Pancreas (tissue), 10 donors: ENCODE results near the gene PPIC. TPM values are rescaled to one million over a fixed set of nuclear protein-coding genes. Genes with fewer than 3 reads are reported as not detected.

ENCODE experiments used
- ATAC-seq, 4 donors: fragments of 200-7000 bp; cut with Tn5 transposase; one replicate each; pipeline versions ENCODE4 v1.8.0 to v1.9.1; 2020; ENCODE audit warnings: mild to moderate bottlenecking in 4 of 4, moderate library complexity in 4 of 4
- DNase-seq, 6 donors: peaks; one replicate each; pipeline ENCODE4 v3.0.0-alpha.2; 2020
- FAIRE-seq: peaks from 2 replicates; lab custom pipeline; 2012; peaks lifted over from hg19 to GRCh38; lab: Jason Lieb, UNC
- H3K27ac ChIP-seq, 4 donors: fragments of 200-600 bp; sonication (generic); 1 replicate in 3 of 4; 2 replicates in 1 of 4; pipeline versions ENCODE4 v1.5.0 to v1.8.0; 2020
- H3K27me3 ChIP-seq, 4 donors: fragments of 200-600 bp; one replicate each; pipeline ENCODE4 v1.8.0; 2021
- H3K36me3 ChIP-seq, 3 donors: fragments of 200-600 bp; sonication (generic) in 1 of 3; one replicate each; pipeline versions ENCODE4 v1.5.0 to v1.8.0; 2020 to 2021
- H3K4me1 ChIP-seq, 3 donors: fragments of 200-600 bp; one replicate each; pipeline ENCODE4 v1.8.0; 2021
- H3K4me3 ChIP-seq, 4 donors: fragments of 200-600 bp; sonication (generic) in 2 of 4; one replicate each; pipeline versions ENCODE4 v1.5.0 to v1.8.0; 2020 to 2021
- H3K9me3 ChIP-seq, 4 donors: fragments of 200-600 bp; one replicate each; pipeline ENCODE4 v1.8.0; 2021
- WGBS, 2 donors: extraction: QIAGEN DNeasy Blood & Tissue Kit; methylation state at CpG; one replicate each; pipeline ENCODE4 v1.1.7; 2013; 5-methylcytosine and 5-hydroxymethylcytosine counted together
- intact Hi-C, 3 donors: fragments of 100-400 bp; cut with DNase I; formaldehyde crosslinking; loops; one replicate each; pipeline versions ENCODE4 v1.11.1 to v1.14.2; 2022
- polyA plus RNA-seq, 2 donors: library from polyadenylated mRNA; stranded (reverse); fragments of 200-250 nt; gene quantifications; one replicate each; pipeline ENCODE4 v1.2.3, GENCODE V29; 2013
- total RNA-seq, 6 donors: library from RNA; stranded (reverse); fragmentation: NEBNext Ultra II Directional in 4 of 6; extraction: Animal tissue kit (Norgen Biotek cat#: 25700) in 4 of 6; gene quantifications; one replicate each; pipeline versions ENCODE4 v1.2.1 to v1.2.4, GENCODE V29; 2021 to 2023
- TF ChIP-seq, protein P1 (sequence below), 4 donors: fragments of 200-600 bp; sonication (generic) in 3 of 4; IDR thresholded peaks; one replicate each; pipeline versions ENCODE4 v1.5.0 to v1.8.0; 2021; ENCODE audit warnings: antibody characterized with exemption in 4 of 4
- donor health status: healthy with polysubstance abuse.
- donor health status: DM: no; HTN: no; CAD: no; lungs with moderate emphysema.
- donor health status: DM: no; HTN: no; CAD: no.
- donor health status: control.
- donor health status: control.
- donor health status: Bipolar disorder and iron deficiency.
- donor health status: DM: yes; HTN: yes; CAD: no.
- donor health status: DM: no; HTN: no; CAD: no.
- donor health status: DM: no; HTN: no; CAD: no.
- donor health status: DM: yes; HTN: yes; CAD: no.

The PPIC gene
- total and polyA plus RNA-seq, 8 donors: 11.9 to 26.4 (median 13.3) TPM

- Histone ChIP-seq H3K36me3 (no peaks in the 10 kb centered on the region), H3K4me3 (no peak overlapping the region), H3K27ac (no peak overlapping the region), H3K27me3 (no peaks in the 10 kb centered on the region), H3K4me1 (peaks cover 6 to 10% (median 8%) of the 10 kb centered on the region in 3 donors), H3K9me3 (no peaks in the 10 kb centered on the region)
- TF ChIP-seq, protein P1, sequence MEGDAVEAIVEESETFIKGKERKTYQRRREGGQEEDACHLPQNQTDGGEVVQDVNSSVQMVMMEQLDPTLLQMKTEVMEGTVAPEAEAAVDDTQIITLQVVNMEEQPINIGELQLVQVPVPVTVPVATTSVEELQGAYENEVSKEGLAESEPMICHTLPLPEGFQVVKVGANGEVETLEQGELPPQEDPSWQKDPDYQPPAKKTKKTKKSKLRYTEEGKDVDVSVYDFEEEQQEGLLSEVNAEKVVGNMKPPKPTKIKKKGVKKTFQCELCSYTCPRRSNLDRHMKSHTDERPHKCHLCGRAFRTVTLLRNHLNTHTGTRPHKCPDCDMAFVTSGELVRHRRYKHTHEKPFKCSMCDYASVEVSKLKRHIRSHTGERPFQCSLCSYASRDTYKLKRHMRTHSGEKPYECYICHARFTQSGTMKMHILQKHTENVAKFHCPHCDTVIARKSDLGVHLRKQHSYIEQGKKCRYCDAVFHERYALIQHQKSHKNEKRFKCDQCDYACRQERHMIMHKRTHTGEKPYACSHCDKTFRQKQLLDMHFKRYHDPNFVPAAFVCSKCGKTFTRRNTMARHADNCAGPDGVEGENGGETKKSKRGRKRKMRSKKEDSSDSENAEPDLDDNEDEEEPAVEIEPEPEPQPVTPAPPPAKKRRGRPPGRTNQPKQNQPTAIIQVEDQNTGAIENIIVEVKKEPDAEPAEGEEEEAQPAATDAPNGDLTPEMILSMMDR (IDR thresholded peaks at IDR 0.05): no peak
- no peak for FAIRE-seq
- intact Hi-C loops: no loop called here
- DNase-seq: no peak
- no peak for ATAC-seq
- 89 to 100% methylated on average over 1 of the region's 1 CpG for WGBS, 2 donors
These were observed 43.7 kb upstream of the PPIC start for GRCh38 chr5:123080215-123080614.

DNA sequence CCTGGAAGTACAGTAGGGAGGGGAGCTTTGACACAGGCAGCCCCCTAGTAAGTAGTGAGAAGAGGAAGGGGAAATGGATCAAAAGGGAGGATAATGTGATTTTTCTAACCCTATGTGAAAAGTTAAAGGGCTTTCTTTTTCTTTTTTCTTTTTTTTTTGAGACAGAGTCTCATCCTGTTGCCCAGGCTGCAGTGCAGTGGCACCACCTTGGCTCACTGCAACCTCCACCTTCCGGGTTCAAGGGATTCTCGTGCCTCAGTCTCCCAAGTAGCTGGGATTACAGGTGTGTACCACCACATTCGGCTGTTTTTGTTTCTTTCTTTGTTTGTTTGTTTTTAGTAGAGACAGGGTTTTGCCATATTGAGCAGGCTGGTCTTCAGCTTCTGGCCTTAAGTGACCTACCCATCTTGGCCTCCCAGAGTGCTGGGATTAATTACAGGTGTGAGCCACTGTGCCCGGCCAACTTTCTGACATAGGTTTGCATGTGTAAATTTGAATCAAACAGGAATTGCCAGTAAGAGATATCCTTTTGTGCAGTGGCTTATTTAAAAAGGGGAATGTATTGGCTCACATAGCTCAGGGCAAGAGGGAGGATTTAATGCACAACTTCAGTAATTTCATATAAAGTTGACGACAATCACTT, 39.1 kb upstream of the PPIC start:
- H3K4me3 ChIP-seq: no peak overlapping the region
- TF ChIP-seq, protein P1 (IDR thresholded peaks at IDR 0.05): no peak
- intact Hi-C loops: no loop called here
- no peaks in the 10 kb centered on the region for H3K9me3 ChIP-seq
- no peaks in the 10 kb centered on the region for H3K27me3 ChIP-seq
- DNase-seq: peak in 5 of 6 donors; percentile 55 to 78 (median 71)
- FAIRE-seq: no peak
- no peak overlapping the region for H3K27ac ChIP-seq
- peaks cover 6% of the 10 kb centered on the region in 3 donors for H3K4me1 ChIP-seq
- ATAC-seq: peak; percentile 97 to 98 (median 98)
- H3K36me3 ChIP-seq: no peaks in the 10 kb centered on the region
- 37 to 40% methylated on average over 5 of the region's 5 CpGs for WGBS, 2 donors

DNA sequence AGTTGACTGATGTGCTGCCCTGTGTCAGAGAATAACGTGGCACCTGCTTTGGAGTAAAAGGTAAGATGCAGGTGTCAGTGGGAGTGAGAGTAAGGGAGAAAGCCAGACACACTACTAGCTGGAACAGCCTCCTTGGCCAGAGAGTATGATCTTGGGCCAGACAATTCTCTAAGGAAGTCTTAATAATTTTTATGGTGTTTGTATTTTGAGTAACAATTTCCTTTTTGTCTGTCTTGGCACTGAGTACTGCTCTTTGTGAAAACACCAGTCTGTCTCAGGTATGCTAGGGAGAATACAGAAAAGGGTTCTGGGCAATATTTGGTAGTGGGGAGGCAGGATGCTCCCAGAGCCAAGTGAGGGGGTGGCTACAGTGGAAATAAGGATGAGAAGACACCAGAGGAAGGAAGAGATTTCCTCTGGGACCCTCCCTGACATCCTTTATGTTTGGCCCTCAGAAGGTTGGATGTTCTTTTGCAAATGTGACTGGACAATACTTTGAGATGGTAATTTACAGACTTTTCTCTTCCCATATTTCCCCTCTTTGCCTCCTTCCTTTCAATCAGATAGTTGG, 31.9 kb upstream of the PPIC start:
- Histone ChIP-seq H3K4me1 (no peaks in the 10 kb centered on the region), H3K27ac (no peak overlapping the region), H3K27me3 (no peaks in the 10 kb centered on the region), H3K9me3 (no peaks in the 10 kb centered on the region), H3K36me3 (no peaks in the 10 kb centered on the region), H3K4me3 (no peak overlapping the region)
- TF ChIP-seq, protein P1 (IDR thresholded peaks at IDR 0.05): no peak
- no peak for FAIRE-seq
- intact Hi-C loops: no loop called here
- no peak for ATAC-seq
- no peak for DNase-seq
- 54 to 62% methylated on average over 1 of the region's 1 CpG for WGBS, 2 donors

- intact Hi-C loops: no loop called here
- TF ChIP-seq, protein P1 (IDR thresholded peaks at IDR 0.05): no peak
These were observed 29.5 kb upstream of the PPIC start for GRCh38 chr5:123066016-123066415.

DNA sequence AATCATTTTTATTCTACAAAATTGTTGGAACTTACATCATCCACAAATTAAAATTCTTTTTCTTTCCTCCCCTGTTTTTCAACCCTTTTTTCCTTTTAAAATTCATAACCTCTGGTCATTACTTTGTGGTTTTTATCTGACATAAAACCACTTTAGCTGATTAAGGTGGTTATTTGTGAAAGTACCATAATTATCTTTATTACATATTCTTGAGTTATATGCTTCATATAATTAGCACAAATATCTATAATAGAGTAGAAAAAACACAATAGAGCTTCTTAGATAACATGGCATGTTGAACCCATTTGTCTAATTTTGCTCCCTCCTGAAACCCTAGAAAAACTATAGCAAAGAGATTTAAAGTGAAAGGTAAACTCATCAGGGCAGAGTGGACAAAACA, 22.9 kb upstream of the PPIC start:
- Histone ChIP-seq H3K4me3 (no peak overlapping the region), H3K9me3 (no peaks in the 10 kb centered on the region), H3K4me1 (no peaks in the 10 kb centered on the region), H3K27ac (no peak overlapping the region), H3K36me3 (no peaks in the 10 kb centered on the region), H3K27me3 (no peaks in the 10 kb centered on the region)
- no peak for DNase-seq
- intact Hi-C loops: no loop called here
- FAIRE-seq: no peak
- TF ChIP-seq, protein P1 (IDR thresholded peaks at IDR 0.05): no peak
- ATAC-seq: no peak

More at GRCh38 chr5:123066016-123066415, 29.5 kb upstream of the PPIC start:
- no peaks in the 10 kb centered on the region for H3K4me1 ChIP-seq
- no peaks in the 10 kb centered on the region for H3K9me3 ChIP-seq
- DNase-seq (no peak), ATAC-seq (no peak), FAIRE-seq (no peak)
- H3K36me3 ChIP-seq: no peaks in the 10 kb centered on the region
- no peak overlapping the region for H3K4me3 ChIP-seq
- H3K27me3 ChIP-seq: no peaks in the 10 kb centered on the region
- no peak overlapping the region for H3K27ac ChIP-seq
